GM18511 (cell line): ENCODE data around the gene NFS1.

Source experiments
- ATAC-seq: cut with Tn5 transposase; IDR thresholded peaks from one replicate; pipeline ENCODE4 v1.9.1; 2021; ENCODE audit warnings: mild to moderate bottlenecking, moderate library complexity; ENCODE audit not compliant: unreplicated experiment

Gene NFS1

DNA sequence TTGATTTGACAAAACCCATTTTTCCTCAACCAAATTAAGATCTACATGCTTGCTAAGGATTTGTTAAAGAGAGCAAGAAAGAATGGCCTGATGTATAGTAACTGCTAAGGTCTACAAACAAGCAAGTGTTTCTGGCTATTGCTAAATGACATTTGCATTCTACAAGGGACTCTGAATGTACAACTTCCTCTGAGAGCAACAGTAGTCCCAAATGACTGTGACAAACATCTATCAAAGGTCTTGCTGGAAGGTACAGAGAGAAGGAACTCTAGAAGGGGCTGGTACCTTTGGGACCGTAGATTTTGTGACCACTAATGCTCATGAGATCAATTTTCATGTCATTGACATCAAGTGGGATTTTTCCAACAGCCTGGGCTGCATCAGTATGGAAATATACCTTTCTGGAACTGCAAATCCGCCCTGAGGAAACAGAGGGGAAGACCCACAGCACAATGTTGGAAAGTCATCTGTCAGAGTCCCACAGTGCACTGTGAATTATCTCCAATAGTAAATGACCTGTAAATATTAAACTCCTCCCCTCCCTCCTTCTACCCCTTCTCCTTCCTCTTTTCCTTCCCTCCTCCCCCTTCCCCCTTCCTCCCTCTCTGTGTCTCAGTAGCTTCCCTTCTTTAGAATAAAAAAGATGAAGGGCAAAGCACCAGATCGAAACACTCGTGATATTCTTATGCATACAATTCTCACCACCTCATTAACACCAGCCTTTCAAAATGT lies 18.5 kb downstream of the NFS1 start:
- ATAC-seq = no peak

- no peak for ATAC-seq
These were observed 24.2 kb downstream of the NFS1 start for GRCh38 chr20:35674921-35675320.

- ATAC-seq = no peak
These were observed 25.3 kb downstream of the NFS1 start for GRCh38 chr20:35673884-35674283.

- no peak for ATAC-seq
These were observed 29.5 kb downstream of the NFS1 start for GRCh38 chr20:35669681-35670080.

GRCh38 chr20:35669221-35669620 lies 29.9 kb downstream of the NFS1 start:
- no peak for ATAC-seq

DNA sequence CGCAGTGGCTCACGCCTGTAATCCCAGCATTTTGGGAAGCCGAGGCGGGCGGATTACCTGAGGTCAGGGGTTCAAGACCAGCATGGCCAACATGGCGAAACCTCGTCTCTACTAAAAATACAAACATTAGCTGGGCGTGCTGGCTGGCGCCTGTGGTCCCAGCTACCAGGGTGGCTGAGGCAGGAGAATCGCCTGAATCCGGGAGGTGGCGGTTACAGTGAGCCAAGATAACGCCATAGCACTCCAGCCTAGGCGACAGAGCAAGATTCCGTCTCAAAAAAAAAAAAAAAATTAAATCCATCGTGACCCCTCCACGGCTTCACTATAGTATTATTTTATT lies 33.2 kb downstream of the NFS1 start:
- ATAC-seq = no peak

GRCh38 chr20:35664466-35665206 lies 34.5 kb downstream of the NFS1 start, which contains the start of the genes CPNE1 and RBM12:
Gene CPNE1, minus strand, starts transcription at chr20:35664900. Its CDS starts 31,977 bp downstream, at chr20:35632923.
Gene RBM12, minus strand, starts transcription at chr20:35664900. Its CDS starts 9,578 bp downstream, at chr20:35655322.
- ATAC-seq = peak; percentile 87

GRCh38 chr20:35663516-35664465 lies 35.4 kb downstream of the NFS1 start:
- peak; percentile 38 for ATAC-seq

DNA sequence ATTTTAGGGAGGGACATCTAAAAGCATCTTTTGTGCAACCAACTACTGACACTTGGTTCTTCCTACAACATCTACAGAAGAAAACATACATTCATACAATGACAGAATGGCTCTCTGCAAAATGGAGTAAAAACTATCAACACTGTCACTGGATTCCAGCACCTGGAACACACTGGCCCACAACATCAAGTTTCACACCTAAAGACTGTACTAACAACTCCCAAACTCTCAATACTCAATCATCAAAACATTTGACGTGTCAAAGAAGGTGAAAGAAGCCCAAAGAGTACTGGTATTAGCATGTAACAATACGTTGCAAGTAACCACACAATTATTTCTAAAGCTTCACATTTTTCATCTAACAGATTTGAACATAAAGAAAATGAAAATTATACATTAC lies 36.6 kb downstream of the NFS1 start:
- ATAC-seq = no peak

DNA sequence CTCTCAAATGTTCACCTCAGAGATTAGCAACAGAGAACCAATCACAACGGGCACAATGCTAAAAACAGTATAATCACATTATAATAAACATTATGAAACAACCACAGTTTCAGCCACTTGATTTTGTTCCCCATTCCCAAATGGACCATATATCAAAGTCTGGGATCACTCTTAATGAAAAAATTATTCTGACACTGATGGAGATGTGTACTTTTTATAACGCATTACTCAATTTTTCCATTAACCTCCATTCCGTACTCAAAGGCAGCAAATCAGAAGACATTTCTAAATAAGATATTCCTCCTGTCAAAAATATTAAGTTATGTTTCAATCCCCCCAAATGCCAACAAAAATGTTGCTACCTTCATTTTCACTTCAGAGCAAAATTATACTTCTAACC lies 37.2 kb downstream of the NFS1 start:
- ATAC-seq = no peak

DNA sequence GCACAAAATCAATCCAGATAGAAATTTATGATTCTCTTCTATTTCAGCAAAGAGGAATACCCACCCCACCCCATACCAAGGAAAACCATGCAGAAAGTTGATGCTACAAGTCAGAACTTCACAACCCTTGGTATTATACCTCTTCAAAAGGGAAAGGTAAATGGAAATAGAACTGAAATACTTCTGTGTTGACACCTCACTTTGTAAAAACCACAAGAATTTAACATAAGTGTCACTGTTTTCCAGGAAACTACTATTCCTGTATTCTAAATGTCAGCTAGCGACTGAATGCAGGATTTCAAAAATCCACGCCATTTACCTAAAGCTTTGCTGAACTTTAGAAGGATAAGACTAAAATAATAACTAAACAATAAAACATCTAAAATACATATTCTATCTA lies 38.1 kb downstream of the NFS1 start:
- ATAC-seq = no peak

- no peak for ATAC-seq
These were observed 38.8 kb downstream of the NFS1 start for GRCh38 chr20:35660122-35660937.

GRCh38 chr20:35657271-35657670 lies 41.9 kb downstream of the NFS1 start:
- no peak for ATAC-seq

GRCh38 chr20:35654415-35654814 lies 44.7 kb downstream of the NFS1 start:
- no peak for ATAC-seq

GRCh38 chr20:35653893-35654292 lies 45.3 kb downstream of the NFS1 start:
- no peak for ATAC-seq

- no peak for ATAC-seq
These were observed 45.8 kb downstream of the NFS1 start for GRCh38 chr20:35653430-35653734.

- no peak for ATAC-seq
These were observed 46.3 kb downstream of the NFS1 start for GRCh38 chr20:35652641-35653429.

- no peak for ATAC-seq
These were observed 47.2 kb downstream of the NFS1 start for GRCh38 chr20:35651958-35652357.

DNA sequence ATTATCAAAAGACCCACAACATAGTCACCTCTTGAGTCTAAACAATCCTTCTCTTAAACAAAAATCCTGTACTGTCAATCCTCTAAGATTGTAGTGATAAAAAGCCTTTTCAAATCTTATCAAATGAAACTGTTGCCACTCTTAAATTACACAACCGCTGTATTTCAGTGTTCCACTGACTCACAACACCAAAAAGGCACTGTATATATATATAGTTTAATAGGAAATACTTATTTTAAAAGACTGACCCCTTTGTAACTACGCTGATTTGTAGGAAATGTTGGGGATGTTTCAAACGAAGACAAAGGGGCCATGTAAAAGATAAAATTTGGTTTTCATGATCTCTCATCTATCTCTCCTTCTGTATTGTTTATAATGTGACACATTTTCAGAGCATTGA lies 48.5 kb downstream of the NFS1 start:
- no peak for ATAC-seq

DNA sequence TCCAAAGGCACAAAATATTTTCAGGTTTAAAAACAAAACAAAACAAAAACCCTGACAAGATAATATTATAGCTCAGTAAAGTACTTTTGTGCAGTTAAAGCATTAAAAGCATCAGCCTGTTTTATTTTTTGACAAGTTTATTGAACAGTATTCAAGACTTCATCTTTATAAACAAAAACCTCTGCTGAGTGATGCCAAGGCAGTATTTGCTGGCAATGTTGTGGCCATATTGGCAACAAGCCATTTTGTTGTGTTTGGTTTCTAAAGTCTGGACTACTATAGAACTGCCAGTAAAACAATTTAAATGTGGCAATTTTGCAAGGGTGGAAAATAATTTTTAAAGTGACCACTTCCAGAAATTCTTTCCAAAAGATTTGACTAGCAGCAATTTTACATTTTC lies 50.3 kb downstream of the NFS1 start:
- ATAC-seq = no peak
